Fibroblast of lung (primary cell): ENCODE data around the gene KRT71.

Experiments used
- CTCF ChIP-seq, 2 donors: IDR thresholded peaks in 1 of 2; conservative IDR thresholded peaks in 1 of 2; 1 replicate in 1 of 2; 2 replicates in 1 of 2; pipeline ENCODE4 v1.5.1; 2011 to 2012; ENCODE audit warnings: low read length in 2 of 2, control low read depth in 1 of 2, inconsistent platforms in 1 of 2, low read depth in 1 of 2, mild to moderate bottlenecking in 1 of 2
- EZH2 ChIP-seq: IDR thresholded peaks from 2 replicates; pipeline ENCODE4 v1.5.1; 2012; ENCODE audit warnings: low read length, control low read depth, mild to moderate bottlenecking; ENCODE audit errors: missing control alignments

DNA sequence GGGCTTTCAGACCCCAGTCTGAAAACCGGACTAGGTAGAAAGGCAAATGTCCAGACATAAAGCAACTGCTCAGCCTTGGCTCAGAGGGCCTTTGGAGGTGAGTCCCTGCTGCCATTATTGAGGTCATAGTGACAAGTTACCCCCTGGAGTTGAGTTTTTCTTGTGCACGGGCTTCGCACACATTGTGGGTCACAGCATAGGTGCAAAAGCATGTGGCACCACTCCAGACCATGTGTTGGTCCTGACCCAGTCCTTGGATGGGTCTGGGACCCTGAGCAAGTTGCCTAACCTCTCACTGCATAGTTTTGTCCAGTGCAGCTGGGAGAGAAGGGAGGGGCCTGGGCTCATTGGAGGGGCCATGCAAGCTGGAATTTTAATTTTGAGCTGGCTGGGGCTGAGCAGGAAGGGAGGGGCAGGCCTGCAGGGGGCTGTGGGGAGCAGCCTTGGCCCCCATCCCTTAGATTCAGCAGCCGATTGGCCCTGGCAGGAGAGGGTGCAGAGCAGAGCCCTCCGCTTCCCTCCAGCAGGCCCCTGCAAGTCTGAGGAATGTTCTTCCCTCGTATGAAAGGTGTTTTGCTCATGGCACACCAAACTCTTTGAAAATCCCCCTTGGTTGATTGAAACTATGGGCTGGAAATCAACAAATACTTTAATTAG is 28.6 kb downstream of the KRT71 start:
- no peak for TF ChIP-seq CTCF (conservative IDR thresholded peaks at IDR 0.05 in 1 of 2, IDR thresholded peaks at IDR 0.05 in 1 of 2; ENCODE audit: low read depth in 1 of 2, low read length in 2 of 2)
- no peak for TF ChIP-seq EZH2
